MG63 (cell line): ENCODE data around the gene STK32B. TPM values are rescaled to one million over a fixed set of nuclear protein-coding genes. Genes with fewer than 3 reads are reported as not detected.
"Not testable (repeated sequence)": the region's sequence is repeated elsewhere in the genome, so short reads cannot be mapped to it uniquely, and the experiment has no call there.

Source experiments
- DNase-seq: peaks from one replicate; pipeline ENCODE4 v3.0.0-alpha.2; 2020
- H3K27me3 ChIP-seq: fragments of 250-450 bp; sonication (Bioruptor Pico); 2 replicates; pipeline ENCODE4 v1.5.1; 2020; ENCODE audit warnings: mild to moderate bottlenecking, moderate library complexity
- H3K36me3 ChIP-seq: fragments of 250-450 bp; sonication (Bioruptor Pico); 2 replicates; pipeline ENCODE4 v1.5.1; 2020; ENCODE audit warnings: mild to moderate bottlenecking, moderate library complexity
- H3K4me3 ChIP-seq: fragments of 250-450 bp; sonication (Bioruptor Pico); 2 replicates; pipeline ENCODE4 v1.5.1; 2020; ENCODE audit warnings: mild to moderate bottlenecking, moderate library complexity
- H3K9me3 ChIP-seq: fragments of 250-450 bp; sonication (Bioruptor Pico); 2 replicates; pipeline ENCODE4 v1.5.1; 2020; ENCODE audit warnings: mild to moderate bottlenecking, moderate library complexity
- total RNA-seq: library from RNA; depleted of rRNA; stranded (reverse); fragments of >200 nt; shearing (Covaris generic); gene quantifications from 2 replicates; pipeline ENCODE4 v1.2.3, GENCODE V29; 2014; ENCODE audit warnings: low replicate concordance

Gene STK32B
- total RNA-seq, 1 experiment from 2014 or later: not detected

- no peaks in the 10 kb centered on the region for H3K27me3 ChIP-seq
- DNase-seq: no peak
- no peaks in the 10 kb centered on the region for H3K9me3 ChIP-seq
- no peak overlapping the region for H3K4me3 ChIP-seq
- H3K36me3 ChIP-seq: no peaks in the 10 kb centered on the region
These were observed 370.1 kb downstream of the STK32B start for GRCh38 chr4:5421416-5421815.

- no peaks in the 10 kb centered on the region for H3K36me3 ChIP-seq
- H3K27me3 ChIP-seq: no peaks in the 10 kb centered on the region
- no peaks in the 10 kb centered on the region for H3K9me3 ChIP-seq
- H3K4me3 ChIP-seq: no peak overlapping the region
- no peak for DNase-seq
These were observed 370.9 kb downstream of the STK32B start for GRCh38 chr4:5422195-5422594.

GRCh38 chr4:5423670-5424069 lies 372.4 kb downstream of the STK32B start:
- DNase-seq: no peak

GRCh38 chr4:5424211-5424610 lies 372.9 kb downstream of the STK32B start:
- no peaks in the 10 kb centered on the region for H3K27me3 ChIP-seq
- H3K4me3 ChIP-seq: no peak overlapping the region
- H3K36me3 ChIP-seq: no peaks in the 10 kb centered on the region
- DNase-seq: no peak
- no peaks in the 10 kb centered on the region for H3K9me3 ChIP-seq

More at GRCh38 chr4:5423670-5424069, 372.4 kb downstream of the STK32B start:
- Histone ChIP-seq H3K9me3 (no peaks in the 10 kb centered on the region), H3K36me3 (no peaks in the 10 kb centered on the region), H3K4me3 (no peak overlapping the region), H3K27me3 (no peaks in the 10 kb centered on the region)

GRCh38 chr4:5424901-5425300 lies 373.6 kb downstream of the STK32B start:
- DNase-seq: no peak
- Histone ChIP-seq H3K4me3 (no peak overlapping the region), H3K9me3 (no peaks in the 10 kb centered on the region), H3K27me3 (no peaks in the 10 kb centered on the region), H3K36me3 (no peaks in the 10 kb centered on the region)

- Histone ChIP-seq H3K27me3 (no peaks in the 10 kb centered on the region), H3K9me3 (no peaks in the 10 kb centered on the region), H3K4me3 (no peak overlapping the region), H3K36me3 (no peaks in the 10 kb centered on the region)
- no peak for DNase-seq
These were observed 378.5 kb downstream of the STK32B start for GRCh38 chr4:5429747-5430146.

- no peak for DNase-seq
- H3K27me3 ChIP-seq: no peaks in the 10 kb centered on the region
These were observed 381.9 kb downstream of the STK32B start for GRCh38 chr4:5433196-5433595.

GRCh38 chr4:5435201-5435600 lies 383.9 kb downstream of the STK32B start:
- Histone ChIP-seq H3K36me3 (no peaks in the 10 kb centered on the region), H3K9me3 (no peaks in the 10 kb centered on the region), H3K27me3 (no peaks in the 10 kb centered on the region), H3K4me3 (no peak overlapping the region)
- DNase-seq: no peak

More at GRCh38 chr4:5433196-5433595, 381.9 kb downstream of the STK32B start:
- H3K36me3 ChIP-seq: no peaks in the 10 kb centered on the region
- H3K4me3 ChIP-seq: no peak overlapping the region
- H3K9me3 ChIP-seq: no peaks in the 10 kb centered on the region

GRCh38 chr4:5435823-5436222 lies 384.5 kb downstream of the STK32B start:
- no peak overlapping the region for H3K4me3 ChIP-seq
- no peaks in the 10 kb centered on the region for H3K27me3 ChIP-seq
- DNase-seq: no peak
- H3K36me3 ChIP-seq: no peaks in the 10 kb centered on the region
- no peaks in the 10 kb centered on the region for H3K9me3 ChIP-seq

GRCh38 chr4:5443976-5444802 lies 392.9 kb downstream of the STK32B start:
- not testable (repeated sequence) for H3K27me3 ChIP-seq, H3K9me3 ChIP-seq, H3K4me3 ChIP-seq, DNase-seq, H3K36me3 ChIP-seq

GRCh38 chr4:5444918-5445517 lies 393.7 kb downstream of the STK32B start:
- H3K36me3 ChIP-seq: no peaks in the 10 kb centered on the region
- DNase-seq: no peak
- H3K27me3 ChIP-seq: no peaks in the 10 kb centered on the region
- no peak overlapping the region for H3K4me3 ChIP-seq
- H3K9me3 ChIP-seq: no peaks in the 10 kb centered on the region

- no peak overlapping the region for H3K4me3 ChIP-seq
- DNase-seq: no peak
- H3K9me3 ChIP-seq: no peaks in the 10 kb centered on the region
- no peaks in the 10 kb centered on the region for H3K36me3 ChIP-seq
- no peaks in the 10 kb centered on the region for H3K27me3 ChIP-seq
These were observed 395.4 kb downstream of the STK32B start for GRCh38 chr4:5446595-5447226.

- H3K27me3 ChIP-seq: no peaks in the 10 kb centered on the region
- H3K4me3 ChIP-seq: no peak overlapping the region
- no peaks in the 10 kb centered on the region for H3K36me3 ChIP-seq
- no peak for DNase-seq
- no peaks in the 10 kb centered on the region for H3K9me3 ChIP-seq
These were observed 396.5 kb downstream of the STK32B start for GRCh38 chr4:5447755-5448154.

- DNase-seq: no peak
- Histone ChIP-seq H3K4me3 (no peak overlapping the region), H3K27me3 (no peaks in the 10 kb centered on the region), H3K36me3 (no peaks in the 10 kb centered on the region), H3K9me3 (no peaks in the 10 kb centered on the region)
These were observed 396.9 kb downstream of the STK32B start for GRCh38 chr4:5448221-5448620.

GRCh38 chr4:5451243-5451642 lies 400.0 kb downstream of the STK32B start:
- Histone ChIP-seq H3K9me3 (no peaks in the 10 kb centered on the region), H3K4me3 (no peak overlapping the region), H3K27me3 (no peaks in the 10 kb centered on the region), H3K36me3 (no peaks in the 10 kb centered on the region)
- DNase-seq: no peak

- H3K27me3 ChIP-seq: no peaks in the 10 kb centered on the region
- no peak for DNase-seq
- H3K4me3 ChIP-seq: no peak overlapping the region
- no peaks in the 10 kb centered on the region for H3K36me3 ChIP-seq
- no peaks in the 10 kb centered on the region for H3K9me3 ChIP-seq
These were observed 400.9 kb downstream of the STK32B start for GRCh38 chr4:5452156-5452555.

GRCh38 chr4:5455003-5455585 lies 403.8 kb downstream of the STK32B start:
- Histone ChIP-seq H3K4me3 (no peak overlapping the region), H3K27me3 (no peaks in the 10 kb centered on the region)
- no peak for DNase-seq

More at GRCh38 chr4:5455003-5455585, 403.8 kb downstream of the STK32B start:
- Histone ChIP-seq H3K9me3 (no peaks in the 10 kb centered on the region), H3K36me3 (no peaks in the 10 kb centered on the region)
